ENCODE results near the gene FBXL15.
"Not testable (repeated sequence)": the region's sequence is repeated elsewhere in the genome, so short reads cannot be mapped to it uniquely, and the experiment has no call there.

The FBXL15 gene

DNA sequence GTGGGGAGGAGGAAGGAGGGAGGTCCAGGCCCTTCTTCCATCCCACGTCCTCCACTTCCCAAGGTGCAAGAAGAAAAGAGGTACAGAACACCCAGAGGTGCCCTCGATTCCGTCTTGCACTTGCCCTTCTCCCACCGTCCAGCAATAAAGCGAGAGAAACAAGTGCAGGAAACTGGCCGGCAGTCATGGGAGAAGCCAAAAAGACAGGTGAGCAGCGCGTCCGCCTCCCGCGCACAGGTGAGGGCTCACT is 29.4 kb downstream of the FBXL15 start:
- TF ChIP-seq, protein P1, sequence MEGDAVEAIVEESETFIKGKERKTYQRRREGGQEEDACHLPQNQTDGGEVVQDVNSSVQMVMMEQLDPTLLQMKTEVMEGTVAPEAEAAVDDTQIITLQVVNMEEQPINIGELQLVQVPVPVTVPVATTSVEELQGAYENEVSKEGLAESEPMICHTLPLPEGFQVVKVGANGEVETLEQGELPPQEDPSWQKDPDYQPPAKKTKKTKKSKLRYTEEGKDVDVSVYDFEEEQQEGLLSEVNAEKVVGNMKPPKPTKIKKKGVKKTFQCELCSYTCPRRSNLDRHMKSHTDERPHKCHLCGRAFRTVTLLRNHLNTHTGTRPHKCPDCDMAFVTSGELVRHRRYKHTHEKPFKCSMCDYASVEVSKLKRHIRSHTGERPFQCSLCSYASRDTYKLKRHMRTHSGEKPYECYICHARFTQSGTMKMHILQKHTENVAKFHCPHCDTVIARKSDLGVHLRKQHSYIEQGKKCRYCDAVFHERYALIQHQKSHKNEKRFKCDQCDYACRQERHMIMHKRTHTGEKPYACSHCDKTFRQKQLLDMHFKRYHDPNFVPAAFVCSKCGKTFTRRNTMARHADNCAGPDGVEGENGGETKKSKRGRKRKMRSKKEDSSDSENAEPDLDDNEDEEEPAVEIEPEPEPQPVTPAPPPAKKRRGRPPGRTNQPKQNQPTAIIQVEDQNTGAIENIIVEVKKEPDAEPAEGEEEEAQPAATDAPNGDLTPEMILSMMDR (IDR thresholded peaks at IDR 0.05; ENCODE audit: low read depth, low read length, missing control alignments) = no peak
- no peak for DNase-seq (ENCODE audit: extremely low read depth, low read depth)
- peak overlapping the region; percentile 86 for H3K4me3 ChIP-seq (replicated peaks; ENCODE audit: low read depth, low read length)

DNA sequence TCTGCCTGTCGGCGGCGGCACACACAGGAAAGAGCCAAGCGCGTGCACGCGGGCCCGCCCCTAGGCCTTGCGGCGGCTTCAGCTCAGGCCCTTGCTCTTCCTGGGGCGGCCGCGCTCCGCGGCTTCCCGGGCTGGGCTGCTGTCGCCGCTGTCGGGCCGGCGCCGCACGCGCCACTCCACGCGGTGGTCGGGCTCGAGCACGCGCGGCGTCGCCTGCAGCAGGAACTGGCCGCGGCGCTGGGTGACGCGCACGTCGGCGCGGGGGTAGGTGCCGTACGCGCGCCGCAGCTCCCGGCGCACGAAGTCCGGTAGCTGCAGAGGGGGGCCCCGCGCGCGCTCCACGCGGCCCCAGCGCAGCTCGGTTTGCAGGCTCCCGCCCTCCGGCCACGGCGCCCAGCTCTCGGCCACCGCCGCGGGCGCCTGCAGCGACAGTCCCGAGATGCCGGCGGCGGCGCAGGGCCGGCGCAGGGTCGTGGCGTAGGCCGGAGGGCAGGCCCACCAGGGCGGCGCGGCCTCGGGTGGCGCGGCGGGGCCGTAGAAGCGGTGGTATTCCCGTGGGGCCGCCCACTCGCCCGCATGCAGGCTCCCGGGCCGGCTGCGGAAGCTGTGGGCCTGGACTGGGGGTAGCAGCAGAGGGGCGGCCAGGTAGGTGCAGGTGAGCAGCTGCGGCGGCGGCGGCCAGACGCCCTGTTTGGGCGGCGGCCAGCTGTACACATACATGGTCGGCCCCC is 29.9 kb downstream of the FBXL15 start:
- TF ChIP-seq, protein P1 (IDR thresholded peaks at IDR 0.05; ENCODE audit: low read depth, low read length, missing control alignments) = no peak
- H3K4me3 ChIP-seq (replicated peaks; ENCODE audit: low read depth, low read length) = peak overlapping the region; percentile 86
- no peak for DNase-seq (ENCODE audit: extremely low read depth, low read depth)

DNA sequence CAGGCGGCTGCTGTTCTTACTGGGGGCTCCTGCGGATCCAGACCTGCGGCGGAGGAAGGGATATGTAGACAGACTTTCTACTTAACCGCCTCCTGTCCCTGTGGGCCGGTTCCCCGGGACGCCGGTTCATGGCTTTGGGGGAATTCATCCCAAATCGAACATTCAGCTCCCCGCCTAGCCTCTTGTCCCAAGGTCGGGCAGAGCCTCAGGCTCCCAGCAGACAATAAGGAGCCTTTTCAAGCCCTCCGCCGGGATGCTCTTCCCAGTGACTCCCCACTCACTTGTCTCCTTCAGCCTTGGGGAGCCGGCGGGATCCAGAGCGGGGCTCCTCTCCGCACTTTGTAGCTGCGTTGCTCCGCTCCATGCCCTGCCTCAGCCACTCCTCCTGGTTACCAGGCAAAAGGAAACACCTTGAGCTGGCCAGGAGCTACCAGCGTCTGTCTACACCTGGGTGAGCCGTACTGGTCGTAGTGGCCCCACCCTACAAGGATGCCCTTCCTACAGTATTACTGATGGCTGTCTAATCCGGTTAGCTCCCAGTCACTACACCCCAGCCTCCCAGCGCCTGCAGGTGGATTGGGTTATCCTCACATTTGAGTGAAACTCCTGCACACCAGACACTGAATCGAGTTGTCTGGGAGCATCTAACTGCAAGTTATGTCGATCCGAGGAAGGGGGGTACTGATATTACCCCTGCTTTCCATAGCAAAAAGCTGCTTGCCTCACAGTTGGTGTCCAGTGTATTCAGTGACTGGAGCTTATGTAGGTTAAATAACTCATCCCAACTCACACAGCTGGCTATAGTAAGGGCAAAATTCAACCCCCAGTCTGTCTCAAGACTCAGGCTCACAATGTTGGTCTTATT is 30.7 kb downstream of the FBXL15 start, which contains the start of gene C10orf95:
C10orf95 (minus strand) TSS at position 439 of the 865 bp plus-strand sequence. CDS start 450 bp downstream, outside the sequence.
- no peak for DNase-seq (ENCODE audit: extremely low read depth, low read depth)
- TF ChIP-seq, protein P1 (IDR thresholded peaks at IDR 0.05; ENCODE audit: low read depth, low read length, missing control alignments) = no peak

DNA sequence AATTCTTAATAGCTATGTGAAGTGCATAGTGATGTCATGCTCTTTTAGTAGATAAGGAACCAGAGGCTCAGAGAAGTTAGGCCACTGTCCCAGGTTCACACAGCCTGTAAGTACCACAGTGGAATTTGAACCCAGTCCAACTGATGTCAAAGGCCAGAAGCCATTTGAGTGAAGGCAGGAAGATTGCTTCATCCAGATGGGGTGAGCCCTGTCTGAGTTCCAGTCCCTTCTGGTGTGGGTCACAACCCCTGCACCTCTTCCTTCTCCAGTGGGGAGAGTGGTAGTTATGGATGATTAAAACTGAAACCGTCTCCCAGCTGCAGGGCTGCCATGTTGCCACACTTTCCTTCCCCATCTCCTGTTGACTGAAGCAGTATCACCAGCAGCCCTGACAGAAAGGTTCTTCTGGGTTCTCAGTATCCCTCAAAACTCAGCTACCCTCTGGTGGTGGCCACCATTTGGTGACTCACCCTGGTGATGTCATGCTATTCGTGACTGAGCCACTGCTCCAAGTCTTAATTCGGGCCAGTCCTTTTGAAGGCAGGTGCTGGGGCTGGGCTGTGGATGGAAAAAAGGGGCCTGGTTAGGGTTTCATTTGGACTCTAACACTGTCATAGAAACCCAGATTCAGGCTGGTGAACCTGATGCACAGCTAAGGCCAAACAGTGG is 32.2 kb downstream of the FBXL15 start:
- no peak overlapping the region for H3K4me3 ChIP-seq (replicated peaks; ENCODE audit: low read depth, low read length)
- TF ChIP-seq, protein P1 (IDR thresholded peaks at IDR 0.05; ENCODE audit: low read depth, low read length, missing control alignments) = no peak
- no peak for DNase-seq (ENCODE audit: extremely low read depth, low read depth)

More for the DNA sequence above, 30.7 kb downstream of the FBXL15 start, which contains the start of gene C10orf95:
- peak within 1 kb of the TSS; percentile 86 for H3K4me3 ChIP-seq (replicated peaks; ENCODE audit: low read depth, low read length)

DNA sequence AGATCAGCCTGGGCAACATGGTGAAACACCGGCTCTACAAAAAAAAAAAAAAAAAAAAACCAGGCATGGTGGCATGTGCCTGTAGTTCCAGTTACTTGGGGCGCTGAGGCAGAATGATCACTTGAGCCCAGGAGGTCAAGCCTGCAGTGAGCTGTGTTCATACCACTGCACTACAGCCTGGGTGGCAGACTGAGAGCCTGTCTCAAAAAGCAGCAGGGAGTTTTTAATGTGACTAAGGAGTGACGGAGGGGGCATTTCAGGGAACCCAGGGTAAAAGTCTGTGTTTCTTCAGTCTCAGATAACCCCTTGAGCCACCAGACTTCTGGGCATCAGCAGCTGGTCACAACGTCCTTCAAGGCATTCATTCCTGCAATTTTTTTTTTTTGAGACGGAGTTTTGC is 32.9 kb downstream of the FBXL15 start:
- no peak overlapping the region for H3K4me3 ChIP-seq (replicated peaks; ENCODE audit: low read depth, low read length)
- TF ChIP-seq, protein P1 (IDR thresholded peaks at IDR 0.05; ENCODE audit: low read depth, low read length, missing control alignments) = no peak
- DNase-seq (ENCODE audit: extremely low read depth, low read depth) = no peak

DNA sequence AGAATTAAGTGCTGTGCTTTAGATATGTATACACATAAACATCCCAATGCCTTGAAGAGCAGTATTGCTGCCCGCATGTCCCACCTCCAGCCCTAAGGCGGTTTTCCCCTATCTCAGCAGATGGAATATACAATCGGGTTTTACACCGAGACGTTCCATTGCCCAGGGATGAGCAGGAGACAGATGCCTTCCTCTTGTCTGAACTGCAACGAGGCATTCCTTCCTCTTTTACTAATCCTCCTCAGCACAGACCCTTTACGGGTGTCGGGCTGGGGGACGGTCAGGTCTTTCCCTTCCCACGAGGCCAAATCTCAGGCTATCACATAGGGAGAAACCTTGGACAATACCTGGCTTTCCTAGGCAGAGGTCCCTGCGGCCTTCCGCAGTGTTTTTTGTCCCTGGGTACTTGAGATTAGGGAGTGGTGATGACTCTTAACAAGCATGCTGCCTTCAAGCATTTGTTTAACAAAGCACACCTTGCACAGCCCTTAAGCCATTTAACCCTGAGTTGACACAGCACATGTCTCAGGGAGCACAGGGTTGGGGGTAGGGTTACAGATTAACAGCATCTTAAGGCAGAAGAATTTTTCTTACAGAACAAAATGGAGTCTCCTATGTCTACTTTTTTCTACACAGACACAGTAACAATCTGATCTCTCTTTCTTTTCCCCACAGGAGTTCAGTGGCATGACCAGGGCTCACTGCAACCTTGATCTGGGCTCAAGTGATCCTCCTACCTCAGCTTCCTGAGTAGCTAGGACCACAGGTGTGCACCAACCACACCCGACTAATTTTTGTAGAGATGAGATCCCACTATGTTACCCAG is 34.2 kb downstream of the FBXL15 start:
- not testable (repeated sequence) for H3K4me3 ChIP-seq (replicated peaks; ENCODE audit: low read depth, low read length); DNase-seq (ENCODE audit: extremely low read depth, low read depth)

All from HFF-Myc (cell line).